SK-N-SH (cell line): ENCODE data around the gene METTL23. TPM values are rescaled to one million over a fixed set of nuclear protein-coding genes. Genes with fewer than 3 reads are reported as not detected.

Source experiments
- CTCF ChIA-PET: fragments of 300-600, 350-600 bp; formaldehyde crosslinking; extraction: SDS; loops from one replicate; lab custom pipeline; 2021; lab: Yijun Ruan, JAX
- POLR2A ChIA-PET: fragments of 350-600 bp; sonication (Branson Sonifier 250); formaldehyde crosslinking; extraction: SDS; loops from one replicate; lab custom pipeline; 2020; ENCODE audit warnings: antibody characterized with exemption, inconsistent platforms; lab: Yijun Ruan, JAX
- DNase-seq: peaks from one replicate; pipeline ENCODE4 v3.0.0; 2012
- H2AFZ ChIP-seq: fragments of 200-600 bp; sonication (generic); 2 replicates; pipeline ENCODE4 v1.8.1; 2016; ENCODE audit warnings: antibody characterized with exemption, mild to moderate bottlenecking, low read depth
- H3F3A ChIP-seq: fragments of 200-600 bp; sonication (generic); replicated peaks from 2 replicates; pipeline ENCODE3; 2016; ENCODE audit warnings: antibody characterized with exemption, mild to moderate bottlenecking; ENCODE audit not compliant: insufficient read depth
- H3K27ac ChIP-seq, 2 experiments: fragments of 200-500 bp in 1 of 2; fragments of 200-600 bp in 1 of 2; sonication (Bioruptor generic) in 1 of 2; sonication (generic), shearing (Covaris generic) in 1 of 2; 2 replicates each; pipeline versions ENCODE4 v1.5.1 to v1.6.1; 2014 to 2016; ENCODE audit warnings: low read depth in 2 of 2, inconsistent platforms in 1 of 2, low read length in 1 of 2, mild to moderate bottlenecking in 1 of 2, mixed read lengths in 1 of 2
- H3K27me3 ChIP-seq: fragments of 200-600 bp; sonication (generic), shearing (Covaris generic); 2 replicates; pipeline ENCODE4 v1.6.1; 2016; ENCODE audit warnings: mixed run types; ENCODE audit not compliant: insufficient read depth
- H3K36me3 ChIP-seq, 2 experiments: fragments of 200-500 bp in 1 of 2; fragments of 200-600 bp in 1 of 2; sonication (Bioruptor generic) in 1 of 2; sonication (generic) in 1 of 2; replicated peaks in 1 of 2; 2 replicates each; pipeline versions ENCODE3 to v1.5.1; 2014 to 2016; ENCODE audit warnings: low read length in 1 of 2, mild to moderate bottlenecking in 1 of 2; ENCODE audit not compliant: insufficient read depth in 2 of 2, control insufficient read depth in 1 of 2
- H3K4me1 ChIP-seq, 2 experiments: fragments of 200-500 bp in 1 of 2; fragments of 200-600 bp in 1 of 2; sonication (Bioruptor generic) in 1 of 2; sonication (generic), shearing (Covaris generic) in 1 of 2; 2 replicates each; pipeline versions ENCODE4 v1.5.1 to v1.6.1; 2014 to 2016; ENCODE audit warnings: low read depth in 1 of 2, low read length in 1 of 2, mixed run types in 1 of 2; ENCODE audit not compliant: insufficient read depth in 2 of 2, control insufficient read depth in 1 of 2
- H3K4me2 ChIP-seq: fragments of 200-600 bp; sonication (generic), shearing (Covaris generic); 2 replicates; pipeline ENCODE4 v1.6.1; 2017; ENCODE audit warnings: mixed run types
- H3K4me3 ChIP-seq, 2 experiments: fragments of 200-500 bp in 1 of 2; fragments of 200-600 bp in 1 of 2; sonication (Bioruptor generic) in 1 of 2; sonication (generic), shearing (Covaris generic) in 1 of 2; 2 replicates each; pipeline versions ENCODE4 v1.5.1 to v1.8.1; 2014 to 2016; ENCODE audit warnings: low read depth in 2 of 2, inconsistent platforms in 1 of 2, low read length in 1 of 2, mild to moderate bottlenecking in 1 of 2, mixed read lengths in 1 of 2, moderate library complexity in 1 of 2
- H3K79me2 ChIP-seq: fragments of 200-600 bp; sonication (generic); 2 replicates; pipeline ENCODE4 v1.8.1; 2017; ENCODE audit warnings: mild to moderate bottlenecking; ENCODE audit not compliant: insufficient read depth
- H3K9ac ChIP-seq: fragments of 200-600 bp; sonication (generic); 2 replicates; pipeline ENCODE4 v1.6.1; 2017; ENCODE audit warnings: mixed run types
- H3K9me2 ChIP-seq: fragments of 200-600 bp; sonication (generic); 2 replicates; pipeline ENCODE4 v1.6.1; 2017; ENCODE audit warnings: mixed run types
- H3K9me3 ChIP-seq: fragments of 200-600 bp; sonication (generic); 2 replicates; pipeline ENCODE4 v1.6.1; 2017; ENCODE audit warnings: mixed run types, mild to moderate bottlenecking, moderate library complexity
- H4K20me1 ChIP-seq: fragments of 200-600 bp; sonication (generic); 2 replicates; pipeline ENCODE4 v1.6.1; 2017; ENCODE audit warnings: mild to moderate bottlenecking, mixed run types; ENCODE audit not compliant: insufficient read depth
- CHD2 ChIP-seq: fragments of 150-350 bp; IDR thresholded peaks from 2 replicates; pipeline ENCODE4 v1.6.1; 2018; ENCODE audit warnings: low read length; ENCODE audit not compliant: partially characterized antibody
- CTCF ChIP-seq: fragments of 200-600 bp; sonication (generic); IDR thresholded peaks from 2 replicates; pipeline ENCODE4 v1.6.1; 2017; ENCODE audit warnings: antibody characterized with exemption, mild to moderate bottlenecking, moderate library complexity
- ELF1 ChIP-seq: IDR thresholded peaks from 2 replicates; pipeline ENCODE4 v1.4.0; 2012
- EP300 ChIP-seq, 2 experiments: IDR thresholded peaks; 2 replicates each; pipeline versions ENCODE4 v1.4.0 to v1.6.1; 2012; ENCODE audit warnings: borderline replicate concordance in 1 of 2, low read depth in 1 of 2, low read length in 1 of 2
- EZH2phosphoT487 ChIP-seq: fragments of 200-600 bp; sonication (generic); IDR thresholded peaks from 2 replicates; pipeline ENCODE4 v1.6.1; 2017; ENCODE audit warnings: low read depth, mixed run types, mild to moderate bottlenecking, antibody characterized with exemption, moderate library complexity, borderline replicate concordance
- FOSL2 ChIP-seq: IDR thresholded peaks from 2 replicates; pipeline ENCODE4 v1.4.0; 2012; ENCODE audit warnings: low read depth, mild to moderate bottlenecking, moderate library complexity, borderline replicate concordance
- FOXJ3 ChIP-seq: sonication (generic); formaldehyde crosslinking; IDR thresholded peaks from 2 replicates; pipeline ENCODE4 v1.5.1; 2020; ENCODE audit warnings: mild to moderate bottlenecking, missing genetic modification reagents
- GABPA ChIP-seq: IDR thresholded peaks from 2 replicates; pipeline ENCODE4 v1.4.0; 2012; ENCODE audit warnings: low read depth, mild to moderate bottlenecking
- GATA2 ChIP-seq: sonication (generic); formaldehyde crosslinking; IDR thresholded peaks from 2 replicates; pipeline ENCODE4 v1.5.0; 2020; ENCODE audit warnings: mild to moderate bottlenecking, missing genetic modification reagents
- MEF2A ChIP-seq: IDR thresholded peaks from 2 replicates; pipeline ENCODE4 v1.4.0; 2012; ENCODE audit warnings: low read depth, borderline replicate concordance
- MXI1 ChIP-seq: IDR thresholded peaks from 2 replicates; pipeline ENCODE4 v1.6.1; 2012; ENCODE audit warnings: mild to moderate bottlenecking, low read depth, low read length, improper control_type of control experiment
- NFIC ChIP-seq: IDR thresholded peaks from 2 replicates; pipeline ENCODE4 v1.4.0; 2012; ENCODE audit warnings: borderline replicate concordance
- NRF1 ChIP-seq: IDR thresholded peaks from 2 replicates; pipeline ENCODE4 v1.6.1; 2012; ENCODE audit warnings: low read depth, mild to moderate bottlenecking, low read length
- POLR2AphosphoS5 ChIP-seq: IDR thresholded peaks from 2 replicates; pipeline ENCODE4 v1.6.1; 2012; ENCODE audit warnings: low read depth, low read length
- RCOR1 ChIP-seq: fragments of 150-350 bp; IDR thresholded peaks from 2 replicates; pipeline ENCODE4 v1.6.1; 2017; ENCODE audit warnings: antibody characterized with exemption, low read length
- RXRA ChIP-seq: IDR thresholded peaks from 2 replicates; pipeline ENCODE4 v1.4.0; 2012; ENCODE audit warnings: low read depth, mild to moderate bottlenecking, borderline replicate concordance
- SMC3 ChIP-seq: IDR thresholded peaks from 2 replicates; pipeline ENCODE4 v1.6.1; 2012; ENCODE audit warnings: low read depth, low read length, improper control_type of control experiment
- TAF1 ChIP-seq: IDR thresholded peaks from 2 replicates; pipeline ENCODE4 v1.6.1; 2012; ENCODE audit warnings: low read depth, mild to moderate bottlenecking, low read length, moderate library complexity, borderline replicate concordance
- TCF12 ChIP-seq: IDR thresholded peaks from 2 replicates; pipeline ENCODE4 v1.4.0; 2012
- TEAD4 ChIP-seq: IDR thresholded peaks from 2 replicates; pipeline ENCODE4 v1.4.0; 2012; ENCODE audit warnings: mild to moderate bottlenecking, borderline replicate concordance; ENCODE audit not compliant: insufficient read depth
- YY1 ChIP-seq: IDR thresholded peaks from 2 replicates; pipeline ENCODE4 v1.4.0; 2012; ENCODE audit warnings: low read depth, mild to moderate bottlenecking
- WGBS: methylation state at CpG from one replicate; pipeline ENCODE4 v1.1.6; 2017; ENCODE audit warnings: low lambda C conversion rate; 5-methylcytosine and 5-hydroxymethylcytosine counted together
- polyA plus RNA-seq, 3 experiments: library from polyadenylated mRNA; depleted of rRNA; stranded (reverse); fragments of >200 nt; gene quantifications; 2 replicates each; pipeline ENCODE4 v1.2.3, GENCODE V29; 2012
- TF ChIP-seq, protein P1 (sequence below): fragments of 150-350 bp; IDR thresholded peaks from 2 replicates; pipeline ENCODE4 v1.6.1; 2017; ENCODE audit warnings: antibody characterized with exemption, low read length, low read depth, borderline replicate concordance
- TF ChIP-seq, protein P2 (sequence below): IDR thresholded peaks from 2 replicates; pipeline ENCODE4 v1.4.0; 2012; ENCODE audit warnings: low read depth, borderline replicate concordance
- TF ChIP-seq, protein P3 (sequence below): fragments of 150-350 bp; IDR thresholded peaks from 2 replicates; pipeline ENCODE4 v1.6.1; 2016; ENCODE audit warnings: mild to moderate bottlenecking, low read depth, low read length

Gene METTL23
- polyA plus RNA-seq, 1 of the 3 experiments (the other 2 are of a cell fraction), result 75.9 TPM

DNA sequence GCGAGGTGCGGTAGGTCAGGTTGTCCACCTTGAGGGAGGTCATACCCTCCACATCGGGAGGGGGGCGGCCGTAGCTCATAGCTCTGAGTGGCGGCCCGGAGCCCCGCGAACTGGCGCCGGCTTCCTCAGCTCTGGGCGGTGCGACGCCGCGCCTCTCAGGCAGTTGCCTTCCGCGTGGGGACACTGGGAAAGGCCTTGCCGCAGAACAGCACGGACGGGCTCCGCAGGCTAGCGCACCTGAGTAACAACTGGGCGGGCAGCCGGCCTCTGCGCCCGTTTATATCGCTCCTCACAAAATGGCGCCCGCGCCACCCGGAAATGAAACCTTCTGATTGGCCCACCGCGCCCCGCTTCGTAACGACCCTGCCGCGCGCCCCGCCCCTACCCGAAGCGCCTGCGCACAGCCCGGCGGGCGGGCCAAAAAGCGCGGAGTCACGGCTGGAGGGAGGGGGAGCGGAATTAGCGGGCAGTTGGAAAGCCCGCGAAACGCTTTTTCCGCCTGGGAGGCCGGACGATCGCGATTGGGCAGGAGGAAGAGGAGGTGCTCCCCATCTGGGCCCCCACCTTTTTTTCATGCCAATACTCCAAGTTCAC is 10.5 kb downstream of the METTL23 start, which contains the start of gene SRSF2 (continued):
- TF ChIP-seq MEF2A (no peak), GATA2 (CRISPR knock-in tag) (no peak), CHD2 (peak; percentile 70), TEAD4 (peak; percentile 84), NRF1 (peak; percentile 97), FOXJ3 (CRISPR knock-in tag) (no peak), ELF1 (peak; percentile 63), RXRA (no peak; the same call in 1 of the 2 replicates), MXI1 (peak; percentile 13; the same call in 1 of the 2 replicates), RCOR1 (peak; percentile 34; the same call in 1 of the 2 replicates), TCF12 (no peak; the same call in 1 of the 2 replicates)
- TF ChIP-seq, protein P1, sequence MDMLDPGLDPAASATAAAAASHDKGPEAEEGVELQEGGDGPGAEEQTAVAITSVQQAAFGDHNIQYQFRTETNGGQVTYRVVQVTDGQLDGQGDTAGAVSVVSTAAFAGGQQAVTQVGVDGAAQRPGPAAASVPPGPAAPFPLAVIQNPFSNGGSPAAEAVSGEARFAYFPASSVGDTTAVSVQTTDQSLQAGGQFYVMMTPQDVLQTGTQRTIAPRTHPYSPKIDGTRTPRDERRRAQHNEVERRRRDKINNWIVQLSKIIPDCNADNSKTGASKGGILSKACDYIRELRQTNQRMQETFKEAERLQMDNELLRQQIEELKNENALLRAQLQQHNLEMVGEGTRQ, result no peak

DNA sequence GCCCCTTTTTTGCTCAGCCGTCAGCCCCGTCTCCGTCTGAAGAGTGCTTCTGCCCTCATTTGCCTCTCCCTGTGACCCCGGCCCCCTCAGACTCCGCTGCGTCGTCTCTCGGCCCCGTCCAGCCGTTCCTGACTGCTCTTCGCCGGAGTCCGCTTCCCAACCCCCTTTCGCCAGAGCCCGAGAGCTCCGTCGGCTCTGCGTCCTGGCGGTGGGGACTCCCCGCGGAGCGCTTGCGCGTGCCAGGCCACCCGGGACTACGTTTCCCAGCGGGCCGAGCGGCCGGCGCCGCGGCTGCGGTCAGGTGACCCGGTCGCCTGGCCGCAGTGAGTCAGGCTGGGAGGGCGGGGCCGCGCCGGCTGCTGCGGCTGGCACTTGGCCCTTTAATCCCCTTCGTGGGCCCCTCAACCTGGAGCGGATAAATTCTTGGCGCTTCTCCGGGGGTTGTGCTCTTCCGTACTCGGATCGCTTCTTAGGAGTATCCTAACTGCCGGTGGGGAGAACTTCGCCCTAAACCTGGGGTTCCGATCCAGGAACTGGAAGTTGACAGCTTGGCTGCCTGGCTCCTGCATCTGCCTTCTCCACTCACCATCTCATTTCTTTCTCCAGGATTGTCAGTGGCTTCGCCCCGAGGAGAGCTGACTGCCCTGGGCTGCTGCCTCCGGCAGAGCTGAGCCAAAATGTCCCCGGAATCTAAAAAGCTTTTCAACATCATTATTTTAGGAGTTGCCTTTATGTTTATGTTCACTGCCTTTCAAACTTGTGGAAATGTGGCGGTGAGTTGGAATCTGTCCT is 11.2 kb downstream of the METTL23 start, which contains the start of gene MFSD11:
MFSD11 (plus strand) TSS at position 444 of the 792 bp plus-strand sequence; CDS start at position 678, 234 bp downstream.
- peaks cover 29% of the 10 kb centered on the region for H3F3A ChIP-seq
- peak within 1 kb of the TSS; percentile 93 to 100 for H3K4me3 ChIP-seq
- under 1% methylated on average over 48 of the region's 57 CpGs for WGBS
- peak within 1 kb of the TSS; percentile 95 for H3K9ac ChIP-seq
- H3K9me3 ChIP-seq, result no peaks in the 10 kb centered on the region
- H3K9me2 ChIP-seq, result no peaks in the 10 kb centered on the region
- ChIA-PET CTCF (interaction anchor here (0.6 to 5.8 kb wide), 9 partner anchors 9 to 509 kb away, joined by 3 to 34 read pairs (median 5); partner anchors contain the start of genes JMJD6, METTL23 and MGAT5B), POLR2A (interaction anchor here (0.6 to 4.6 kb wide), 15 partner anchors 10 to 1303 kb away, joined by 3 to 47 read pairs (median 4); partner anchors contain the start of genes JMJD6, METTL23 and MGAT5B)
- H3K79me2 ChIP-seq, result peaks cover 77% of the 10 kb centered on the region
- peak within 1 kb of the TSS; percentile 98 to 100 for H3K27ac ChIP-seq
- H3K27me3 ChIP-seq, result no peaks in the 10 kb centered on the region
- peaks cover 34% of the 10 kb centered on the region for H4K20me1 ChIP-seq
- H2AFZ ChIP-seq, result peak within 1 kb of the TSS; percentile 87
- H3K36me3 ChIP-seq, result peaks cover 44 to 49% of the 10 kb centered on the region in 2 experiments
- H3K4me2 ChIP-seq, result peak within 1 kb of the TSS; percentile 94
- H3K4me1 ChIP-seq, result peaks cover 30 to 39% of the 10 kb centered on the region in 2 experiments
- peak; percentile 98 for DNase-seq
- TF ChIP-seq SMC3, result no peak
- TF ChIP-seq, protein P2, sequence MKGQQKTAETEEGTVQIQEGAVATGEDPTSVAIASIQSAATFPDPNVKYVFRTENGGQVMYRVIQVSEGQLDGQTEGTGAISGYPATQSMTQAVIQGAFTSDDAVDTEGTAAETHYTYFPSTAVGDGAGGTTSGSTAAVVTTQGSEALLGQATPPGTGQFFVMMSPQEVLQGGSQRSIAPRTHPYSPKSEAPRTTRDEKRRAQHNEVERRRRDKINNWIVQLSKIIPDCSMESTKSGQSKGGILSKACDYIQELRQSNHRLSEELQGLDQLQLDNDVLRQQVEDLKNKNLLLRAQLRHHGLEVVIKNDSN, result peak; percentile 98
- TF ChIP-seq RCOR1, result no peak
- TF ChIP-seq GATA2 (CRISPR knock-in tag), result no peak
- peak; percentile 94 for TF ChIP-seq MXI1
- TF ChIP-seq RXRA, result peak; percentile 74; the same call in 1 of the 2 replicates
- TF ChIP-seq FOSL2, result peak; percentile 78; the same call in 1 of the 2 replicates
- peak; percentile 82 for TF ChIP-seq NFIC
- TF ChIP-seq EP300 (IDR thresholded peaks at IDR 0.05; ENCODE audit: borderline replicate concordance in 1 of 2, low read depth in 1 of 2, low read length in 1 of 2), result peak in 1 of 2 experiments; percentile 68; a peak in 1 of 4 replicates
- peak; percentile 22; the same call in 1 of the 2 replicates for TF ChIP-seq TAF1
- no peak for TF ChIP-seq MEF2A
- TF ChIP-seq GABPA, result no peak
- TF ChIP-seq CTCF, result no peak
- TF ChIP-seq NRF1, result peak; percentile 84
- no peak for TF ChIP-seq YY1
- 0 out of 2 replicates have a peak, but pooled peaks have one; percentile 17 for TF ChIP-seq ELF1
- TF ChIP-seq EZH2phosphoT487, result no peak
- peak; percentile 32; the same call in 1 of the 2 replicates for TF ChIP-seq POLR2AphosphoS5
- TF ChIP-seq, protein P3, sequence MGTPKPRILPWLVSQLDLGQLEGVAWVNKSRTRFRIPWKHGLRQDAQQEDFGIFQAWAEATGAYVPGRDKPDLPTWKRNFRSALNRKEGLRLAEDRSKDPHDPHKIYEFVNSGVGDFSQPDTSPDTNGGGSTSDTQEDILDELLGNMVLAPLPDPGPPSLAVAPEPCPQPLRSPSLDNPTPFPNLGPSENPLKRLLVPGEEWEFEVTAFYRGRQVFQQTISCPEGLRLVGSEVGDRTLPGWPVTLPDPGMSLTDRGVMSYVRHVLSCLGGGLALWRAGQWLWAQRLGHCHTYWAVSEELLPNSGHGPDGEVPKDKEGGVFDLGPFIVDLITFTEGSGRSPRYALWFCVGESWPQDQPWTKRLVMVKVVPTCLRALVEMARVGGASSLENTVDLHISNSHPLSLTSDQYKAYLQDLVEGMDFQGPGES, result no peak
- TF ChIP-seq CHD2, result no peak
